Measurements from ENCODE around the gene TBC1D9B.

The TBC1D9B gene

GRCh38 chr5:179900711-179901110 lies 7.0 kb downstream of the TBC1D9B start:
- H3K14ac ChIP-seq (ENCODE audit: low read length): no peak overlapping the region
- H3K23ac ChIP-seq (ENCODE audit: low read depth, low read length, poor library complexity): peak overlapping the region; percentile 83
- H3K79me1 ChIP-seq (ENCODE audit: low read depth, low read length): peaks cover 2% of the 10 kb centered on the region
- no peaks in the 10 kb centered on the region for H3K9me3 ChIP-seq (replicated peaks in 1 of 2; ENCODE audit: control insufficient read depth in 2 of 2, insufficient read depth in 1 of 2, low read depth in 1 of 2, low read length in 2 of 2)
- H3K4me2 ChIP-seq (ENCODE audit: insufficient read depth, low read length, poor library complexity, severe bottlenecking): no peak overlapping the region
- no peak overlapping the region for H2BK15ac ChIP-seq (ENCODE audit: low read length)
- no peak overlapping the region for H2BK120ac ChIP-seq (ENCODE audit: low read depth, low read length)
- H3K36me3 ChIP-seq (replicated peaks in 1 of 2; ENCODE audit: control insufficient read depth in 2 of 2, insufficient read depth in 2 of 2, low read length in 2 of 2): peaks cover 32 to 85% of the 10 kb centered on the region in 2 donors
- no peak overlapping the region for H4K8ac ChIP-seq (ENCODE audit: low read depth, low read length)
- no peak overlapping the region for H3K4me3 ChIP-seq (ENCODE audit: low read length in 2 of 2)
- no peak for DNase-seq (ENCODE audit: low spot score)
- H2AK5ac ChIP-seq (ENCODE audit: low read depth, low read length): no peak overlapping the region
- H2BK12ac ChIP-seq (ENCODE audit: low read length): no peak overlapping the region
- no peak overlapping the region for H4K91ac ChIP-seq (ENCODE audit: low read depth, low read length, poor library complexity)
- H3K18ac ChIP-seq (ENCODE audit: low read length): no peak overlapping the region
- no peak overlapping the region for H3K27ac ChIP-seq (replicated peaks; ENCODE audit: low read length)
- peak overlapping the region; percentile 53 for H3K9ac ChIP-seq (ENCODE audit: low read depth, low read length, poor library complexity)
- H3K4me1 ChIP-seq (ENCODE audit: control insufficient read depth in 2 of 2, insufficient read depth in 1 of 2, low read depth in 1 of 2, low read length in 2 of 2): no peaks in the 10 kb centered on the region
- no CpG with 5 or more reads among the region's 13 CpGs for WGBS, 2 donors (ENCODE audit: extremely low coverage in 2 of 2, insufficient read length in 2 of 2, insufficient replicate concordance in 1 of 2)
- no peak overlapping the region for H2AFZ ChIP-seq (ENCODE audit: low read length)
- H2BK5ac ChIP-seq (ENCODE audit: low read length): peak overlapping the region; percentile 57
- no peaks in the 10 kb centered on the region for H3K27me3 ChIP-seq (ENCODE audit: control insufficient read depth in 3 of 3, insufficient read depth in 3 of 3, low read depth in 1 of 3, low read length in 3 of 3)
- H3K4ac ChIP-seq (ENCODE audit: low read length): no peak overlapping the region

GRCh38 chr5:179900206-179900605 lies 7.5 kb downstream of the TBC1D9B start:
- no peak overlapping the region for H2AFZ ChIP-seq (ENCODE audit: low read length)
- H3K14ac ChIP-seq (ENCODE audit: low read length): no peak overlapping the region
- peaks cover 2% of the 10 kb centered on the region for H3K79me1 ChIP-seq (ENCODE audit: low read depth, low read length)
- H3K23ac ChIP-seq (ENCODE audit: low read depth, low read length, poor library complexity): no peak overlapping the region
- no peak overlapping the region for H4K8ac ChIP-seq (ENCODE audit: low read depth, low read length)
- no peak overlapping the region for H2BK12ac ChIP-seq (ENCODE audit: low read length)
- H3K4ac ChIP-seq (ENCODE audit: low read length): no peak overlapping the region
- H4K91ac ChIP-seq (ENCODE audit: low read depth, low read length, poor library complexity): no peak overlapping the region
- H3K9ac ChIP-seq (ENCODE audit: low read depth, low read length, poor library complexity): no peak overlapping the region
- no peak overlapping the region for H3K27ac ChIP-seq (replicated peaks; ENCODE audit: low read length)
- no peak overlapping the region for H3K4me3 ChIP-seq (ENCODE audit: low read length in 2 of 2)
- H3K36me3 ChIP-seq (replicated peaks in 1 of 2; ENCODE audit: control insufficient read depth in 2 of 2, insufficient read depth in 2 of 2, low read length in 2 of 2): peaks cover 36 to 87% of the 10 kb centered on the region in 2 donors
- H3K4me1 ChIP-seq (ENCODE audit: control insufficient read depth in 2 of 2, insufficient read depth in 1 of 2, low read depth in 1 of 2, low read length in 2 of 2): no peaks in the 10 kb centered on the region
- no peaks in the 10 kb centered on the region for H3K27me3 ChIP-seq (ENCODE audit: control insufficient read depth in 3 of 3, insufficient read depth in 3 of 3, low read depth in 1 of 3, low read length in 3 of 3)
- H3K9me3 ChIP-seq (replicated peaks in 1 of 2; ENCODE audit: control insufficient read depth in 2 of 2, insufficient read depth in 1 of 2, low read depth in 1 of 2, low read length in 2 of 2): no peaks in the 10 kb centered on the region
- DNase-seq (ENCODE audit: low spot score): no peak
- no peak overlapping the region for H3K4me2 ChIP-seq (ENCODE audit: insufficient read depth, low read length, poor library complexity, severe bottlenecking)
- WGBS, 2 donors (ENCODE audit: extremely low coverage in 2 of 2, insufficient read length in 2 of 2, insufficient replicate concordance in 1 of 2): no CpG with 5 or more reads among the region's 9 CpGs
- H2BK5ac ChIP-seq (ENCODE audit: low read length): no peak overlapping the region
- H3K18ac ChIP-seq (ENCODE audit: low read length): no peak overlapping the region
- no peak overlapping the region for H2AK5ac ChIP-seq (ENCODE audit: low read depth, low read length)
- H2BK15ac ChIP-seq (ENCODE audit: low read length): no peak overlapping the region
- no peak overlapping the region for H2BK120ac ChIP-seq (ENCODE audit: low read depth, low read length)

- Histone ChIP-seq H3K4ac (ENCODE audit: low read length) (no peak overlapping the region), H3K27ac (replicated peaks; ENCODE audit: low read length) (no peak overlapping the region), H3K79me1 (ENCODE audit: low read depth, low read length) (no peaks in the 10 kb centered on the region), H3K4me2 (ENCODE audit: insufficient read depth, low read length, poor library complexity, severe bottlenecking) (no peak overlapping the region), H2BK5ac (ENCODE audit: low read length) (no peak overlapping the region), H3K4me1 (ENCODE audit: control insufficient read depth in 2 of 2, insufficient read depth in 1 of 2, low read depth in 1 of 2, low read length in 2 of 2) (no peaks in the 10 kb centered on the region), H3K18ac (ENCODE audit: low read length) (no peak overlapping the region), H4K8ac (ENCODE audit: low read depth, low read length) (no peak overlapping the region), H3K4me3 (ENCODE audit: low read length in 2 of 2) (no peak overlapping the region), H3K9me3 (replicated peaks in 1 of 2; ENCODE audit: control insufficient read depth in 2 of 2, insufficient read depth in 1 of 2, low read depth in 1 of 2, low read length in 2 of 2) (no peaks in the 10 kb centered on the region), H2AFZ (ENCODE audit: low read length) (no peak overlapping the region), H2BK120ac (ENCODE audit: low read depth, low read length) (no peak overlapping the region), H3K9ac (ENCODE audit: low read depth, low read length, poor library complexity) (no peak overlapping the region), H2BK12ac (ENCODE audit: low read length) (no peak overlapping the region), H2BK15ac (ENCODE audit: low read length) (no peak overlapping the region), H3K36me3 (replicated peaks in 1 of 2; ENCODE audit: control insufficient read depth in 2 of 2, insufficient read depth in 2 of 2, low read length in 2 of 2) (peaks cover 49 to 91% of the 10 kb centered on the region in 2 donors), H3K14ac (ENCODE audit: low read length) (no peak overlapping the region), H2AK5ac (ENCODE audit: low read depth, low read length) (no peak overlapping the region), H4K91ac (ENCODE audit: low read depth, low read length, poor library complexity) (no peak overlapping the region), H3K23ac (ENCODE audit: low read depth, low read length, poor library complexity) (no peak overlapping the region), H3K27me3 (ENCODE audit: control insufficient read depth in 3 of 3, insufficient read depth in 3 of 3, low read depth in 1 of 3, low read length in 3 of 3) (no peaks in the 10 kb centered on the region)
- no peak for DNase-seq (ENCODE audit: low spot score)
- WGBS, 2 donors (ENCODE audit: extremely low coverage in 2 of 2, insufficient read length in 2 of 2, insufficient replicate concordance in 1 of 2): no CpG with 5 or more reads among the region's 6 CpGs
Observed at GRCh38 chr5:179895861-179896260, 11.8 kb downstream of the TBC1D9B start.

- Histone ChIP-seq H2BK12ac (ENCODE audit: low read length) (no peak overlapping the region), H4K91ac (ENCODE audit: low read depth, low read length, poor library complexity) (no peak overlapping the region), H4K8ac (ENCODE audit: low read depth, low read length) (no peak overlapping the region), H3K4ac (ENCODE audit: low read length) (no peak overlapping the region), H3K4me3 (ENCODE audit: low read length in 2 of 2) (peak overlapping the region in 1 of 2 donors; percentile 20), H3K9me3 (replicated peaks in 1 of 2; ENCODE audit: control insufficient read depth in 2 of 2, insufficient read depth in 1 of 2, low read depth in 1 of 2, low read length in 2 of 2) (no peaks in the 10 kb centered on the region), H3K79me1 (ENCODE audit: low read depth, low read length) (no peaks in the 10 kb centered on the region), H3K27ac (replicated peaks; ENCODE audit: low read length) (no peak overlapping the region), H3K27me3 (ENCODE audit: control insufficient read depth in 3 of 3, insufficient read depth in 3 of 3, low read depth in 1 of 3, low read length in 3 of 3) (no peaks in the 10 kb centered on the region), H3K4me2 (ENCODE audit: insufficient read depth, low read length, poor library complexity, severe bottlenecking) (no peak overlapping the region), H2BK5ac (ENCODE audit: low read length) (no peak overlapping the region), H3K23ac (ENCODE audit: low read depth, low read length, poor library complexity) (no peak overlapping the region), H2BK120ac (ENCODE audit: low read depth, low read length) (no peak overlapping the region), H2BK15ac (ENCODE audit: low read length) (no peak overlapping the region), H2AK5ac (ENCODE audit: low read depth, low read length) (no peak overlapping the region), H3K4me1 (ENCODE audit: control insufficient read depth in 2 of 2, insufficient read depth in 1 of 2, low read depth in 1 of 2, low read length in 2 of 2) (no peaks in the 10 kb centered on the region), H3K9ac (ENCODE audit: low read depth, low read length, poor library complexity) (no peak overlapping the region), H2AFZ (ENCODE audit: low read length) (no peak overlapping the region), H3K14ac (ENCODE audit: low read length) (no peak overlapping the region), H3K18ac (ENCODE audit: low read length) (no peak overlapping the region), H3K36me3 (replicated peaks in 1 of 2; ENCODE audit: control insufficient read depth in 2 of 2, insufficient read depth in 2 of 2, low read length in 2 of 2) (peaks cover 60 to 92% of the 10 kb centered on the region in 2 donors)
- WGBS, 2 donors (ENCODE audit: extremely low coverage in 2 of 2, insufficient read length in 2 of 2, insufficient replicate concordance in 1 of 2): no CpG with 5 or more reads among the region's 26 CpGs
- DNase-seq (ENCODE audit: low spot score): no peak
Observed at GRCh38 chr5:179893958-179894895, 13.5 kb downstream of the TBC1D9B start.

All from neuronal stem cell (in vitro differentiated cells).